Smooth muscle cell (in vitro differentiated cells): Measurements from ENCODE around the gene VTI1A. TPM values are rescaled to one million over a fixed set of nuclear protein-coding genes. Genes with fewer than 3 reads are reported as not detected.
"Not testable (repeated sequence)": the region's sequence is repeated elsewhere in the genome, so short reads cannot be mapped to it uniquely, and the experiment has no call there.

ENCODE experiments used
- DNase-seq: peaks from one replicate; lab custom pipeline; 2025; ENCODE audit not compliant: unreplicated experiment; lab: John Stamatoyannopoulos, UW
- H2AFZ ChIP-seq: fragments of 200-600 bp; sonication (generic); 2 replicates; pipeline ENCODE4 v1.6.0; 2016; ENCODE audit warnings: antibody characterized with exemption, low read depth, mild to moderate bottlenecking
- H3F3A ChIP-seq: fragments of 200-600 bp; sonication (generic); 2 replicates; pipeline ENCODE4 v1.6.0; 2017; ENCODE audit warnings: antibody characterized with exemption, low read depth
- H3K27ac ChIP-seq: fragments of 200-600 bp; sonication (generic); 2 replicates; pipeline ENCODE4 v1.5.1; 2016; ENCODE audit warnings: low read depth, mild to moderate bottlenecking
- H3K27me3 ChIP-seq: fragments of 200-600 bp; sonication (generic); 2 replicates; pipeline ENCODE4 v1.6.1; 2016; ENCODE audit warnings: low read depth, mild to moderate bottlenecking
- H3K36me3 ChIP-seq: fragments of 200-600 bp; sonication (generic); 2 replicates; pipeline ENCODE4 v1.5.1; 2016; ENCODE audit warnings: low read depth
- H3K4me1 ChIP-seq: fragments of 200-600 bp; sonication (generic); 2 replicates; pipeline ENCODE4 v1.5.1; 2016; ENCODE audit warnings: low read depth
- H3K4me2 ChIP-seq: fragments of 200-600 bp; sonication (generic); 2 replicates; pipeline ENCODE4 v1.6.0; 2016; ENCODE audit warnings: mild to moderate bottlenecking
- H3K4me3 ChIP-seq: fragments of 200-600 bp; sonication (generic); 2 replicates; pipeline ENCODE4 v1.5.1; 2016; ENCODE audit warnings: mild to moderate bottlenecking
- H3K79me2 ChIP-seq: fragments of 200-600 bp; sonication (generic); 2 replicates; pipeline ENCODE4 v1.6.0; 2016; ENCODE audit warnings: low read depth, mild to moderate bottlenecking
- H3K9ac ChIP-seq: fragments of 200-600 bp; sonication (generic); 2 replicates; pipeline ENCODE4 v1.6.0; 2016; ENCODE audit warnings: low read depth
- H3K9me3 ChIP-seq: fragments of 200-600 bp; sonication (generic); replicated peaks from 2 replicates; pipeline ENCODE4 v1.5.1; 2016; ENCODE audit warnings: low read depth
- H4K20me1 ChIP-seq: fragments of 200-600 bp; sonication (generic); 2 replicates; pipeline ENCODE4 v1.6.0; 2016; ENCODE audit warnings: low read depth
- WGBS: methylation state at CpG from one replicate; pipeline ENCODE4 v1.1.7; 2016; ENCODE audit warnings: low lambda C conversion rate; 5-methylcytosine and 5-hydroxymethylcytosine counted together
- microRNA-seq: library from miRNA; unstranded; fragments of <30 nt; microRNA quantifications from one replicate; pipeline ENCODE4, GENCODE V29; 2016; ENCODE audit warnings: borderline number of aligned reads
- polyA plus RNA-seq: library from polyadenylated mRNA; unstranded; fragments of >200 nt; fragmentation: Nextera tagmentation; extraction: Ambion mirVana; gene quantifications from 2 replicates; pipeline ENCODE4 v1.2.1, GENCODE V29; 2016
- small RNA-seq: library from RNA; depleted of rRNA; stranded (forward); fragments of <200 nt; gene quantifications from one replicate; pipeline ENCODE3, GENCODE V24; 2014
- total RNA-seq: library from RNA; depleted of rRNA; stranded (reverse); fragments of >200 nt; gene quantifications from 2 replicates; pipeline ENCODE4 v1.2.3, GENCODE V29; 2014
- TF ChIP-seq, protein P1 (sequence below): fragments of 200-600 bp; sonication (generic); IDR thresholded peaks from 2 replicates; pipeline ENCODE4 v1.5.1; 2017; ENCODE audit warnings: borderline replicate concordance, mild to moderate bottlenecking, antibody characterized with exemption; ENCODE audit not compliant: insufficient read depth, poor library complexity, severe bottlenecking

The VTI1A gene
- total and polyA plus RNA-seq, 2 experiments from 2014 or later = 14.0 to 21.8 TPM

DNA sequence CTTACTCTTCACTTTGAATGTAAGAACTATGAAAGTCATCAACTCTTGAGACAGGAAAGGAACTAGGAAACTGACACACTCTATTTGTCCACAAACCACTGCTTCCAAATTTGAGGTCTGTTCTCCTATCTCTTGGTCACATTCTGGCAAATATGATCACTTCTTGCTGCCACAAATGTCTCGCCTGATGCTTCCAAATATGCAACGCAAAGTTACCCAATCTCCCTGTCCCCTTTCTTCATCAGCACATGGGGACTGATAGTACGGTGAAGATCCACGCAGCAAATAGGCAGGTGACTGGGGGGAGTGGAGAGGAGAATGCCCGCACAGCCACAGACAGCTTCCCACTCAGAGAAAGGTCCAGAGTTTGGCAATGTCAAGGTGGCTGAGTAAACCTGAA lies 410.5 kb downstream of the VTI1A start:
- Histone ChIP-seq H3K4me2 (no peak overlapping the region), H2AFZ (no peak overlapping the region), H3F3A (no peaks in the 10 kb centered on the region), H3K27me3 (no peaks in the 10 kb centered on the region), H4K20me1 (no peaks in the 10 kb centered on the region), H3K9ac (no peak overlapping the region), H3K4me1 (peaks cover 4% of the 10 kb centered on the region), H3K36me3 (no peaks in the 10 kb centered on the region), H3K9me3 (no peaks in the 10 kb centered on the region), H3K4me3 (no peak overlapping the region), H3K27ac (no peak overlapping the region), H3K79me2 (no peaks in the 10 kb centered on the region)
- TF ChIP-seq, protein P1, sequence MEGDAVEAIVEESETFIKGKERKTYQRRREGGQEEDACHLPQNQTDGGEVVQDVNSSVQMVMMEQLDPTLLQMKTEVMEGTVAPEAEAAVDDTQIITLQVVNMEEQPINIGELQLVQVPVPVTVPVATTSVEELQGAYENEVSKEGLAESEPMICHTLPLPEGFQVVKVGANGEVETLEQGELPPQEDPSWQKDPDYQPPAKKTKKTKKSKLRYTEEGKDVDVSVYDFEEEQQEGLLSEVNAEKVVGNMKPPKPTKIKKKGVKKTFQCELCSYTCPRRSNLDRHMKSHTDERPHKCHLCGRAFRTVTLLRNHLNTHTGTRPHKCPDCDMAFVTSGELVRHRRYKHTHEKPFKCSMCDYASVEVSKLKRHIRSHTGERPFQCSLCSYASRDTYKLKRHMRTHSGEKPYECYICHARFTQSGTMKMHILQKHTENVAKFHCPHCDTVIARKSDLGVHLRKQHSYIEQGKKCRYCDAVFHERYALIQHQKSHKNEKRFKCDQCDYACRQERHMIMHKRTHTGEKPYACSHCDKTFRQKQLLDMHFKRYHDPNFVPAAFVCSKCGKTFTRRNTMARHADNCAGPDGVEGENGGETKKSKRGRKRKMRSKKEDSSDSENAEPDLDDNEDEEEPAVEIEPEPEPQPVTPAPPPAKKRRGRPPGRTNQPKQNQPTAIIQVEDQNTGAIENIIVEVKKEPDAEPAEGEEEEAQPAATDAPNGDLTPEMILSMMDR = no peak
- DNase-seq = no peak
- 96% methylated on average over 5 of the region's 5 CpGs for WGBS

DNA sequence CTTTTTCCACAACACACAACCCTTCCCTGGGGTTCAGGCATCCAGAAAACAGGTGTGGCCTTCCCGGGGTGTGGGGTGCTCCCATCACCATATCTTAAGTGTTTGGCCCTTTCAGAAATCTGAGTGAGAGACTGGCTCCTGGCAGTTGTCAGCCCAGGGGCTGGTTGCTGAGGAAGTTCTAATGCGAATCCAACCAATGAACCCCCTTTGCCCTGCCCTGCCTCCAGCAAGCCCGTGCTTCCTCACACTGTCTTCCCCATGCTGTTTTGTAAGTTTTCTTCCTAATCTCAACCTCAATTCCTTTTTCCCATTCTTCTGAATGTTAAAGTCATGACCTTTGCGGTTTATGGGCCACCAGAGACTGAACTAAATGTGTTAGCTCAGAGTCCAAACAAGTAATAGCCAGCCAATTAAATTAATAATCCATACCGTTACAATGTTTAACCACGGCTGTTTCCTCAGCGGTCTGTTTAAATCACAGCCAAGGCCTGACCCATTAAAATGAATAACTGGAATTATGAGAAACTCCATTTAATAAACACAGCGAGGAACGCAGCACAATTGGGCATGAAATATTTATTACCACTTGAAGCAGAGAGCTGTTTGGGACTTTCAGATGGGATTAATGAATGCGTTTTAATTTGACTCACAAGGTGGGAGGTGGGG lies 412.1 kb downstream of the VTI1A start:
- WGBS = 81% methylated on average over 10 of the region's 10 CpGs
- no peaks in the 10 kb centered on the region for H4K20me1 ChIP-seq
- no peak overlapping the region for H2AFZ ChIP-seq
- H3K36me3 ChIP-seq = no peaks in the 10 kb centered on the region
- no peak overlapping the region for H3K9ac ChIP-seq
- H3F3A ChIP-seq = no peaks in the 10 kb centered on the region
- no peaks in the 10 kb centered on the region for H3K27me3 ChIP-seq
- no peaks in the 10 kb centered on the region for H3K9me3 ChIP-seq
- H3K4me1 ChIP-seq = peaks cover 4% of the 10 kb centered on the region
- no peak for DNase-seq
- TF ChIP-seq, protein P1 = no peak
- no peak overlapping the region for H3K27ac ChIP-seq
- no peak overlapping the region for H3K4me2 ChIP-seq
- no peaks in the 10 kb centered on the region for H3K79me2 ChIP-seq
- no peak overlapping the region for H3K4me3 ChIP-seq

DNA sequence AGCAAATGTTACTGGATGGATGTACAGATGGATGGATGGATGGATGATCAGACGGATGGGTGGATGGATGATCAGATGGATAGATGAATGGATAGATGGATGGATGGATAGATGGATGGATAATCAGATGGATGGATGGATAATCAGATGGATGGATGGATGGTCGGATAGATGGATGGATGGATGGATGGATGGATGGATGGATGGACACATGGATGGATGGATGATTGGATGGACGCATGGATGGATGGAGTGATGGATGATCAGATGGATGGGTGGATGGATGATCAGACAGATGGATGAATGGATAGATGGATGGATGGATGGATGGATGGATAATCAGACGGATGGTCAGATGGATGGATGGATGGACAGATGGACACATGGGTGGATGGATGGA lies 412.8 kb downstream of the VTI1A start:
- Histone ChIP-seq H2AFZ (no peak overlapping the region), H3K4me3 (no peak overlapping the region), H3K27me3 (no peaks in the 10 kb centered on the region), H4K20me1 (no peaks in the 10 kb centered on the region), H3K9ac (no peak overlapping the region), H3K9me3 (no peaks in the 10 kb centered on the region), H3K36me3 (no peaks in the 10 kb centered on the region), H3K4me2 (no peak overlapping the region), H3F3A (no peaks in the 10 kb centered on the region), H3K4me1 (peaks cover 4% of the 10 kb centered on the region), H3K27ac (no peak overlapping the region), H3K79me2 (no peaks in the 10 kb centered on the region)
- 94% methylated on average over 4 of the region's 4 CpGs for WGBS
- no peak for DNase-seq
- TF ChIP-seq, protein P1 = no peak

DNA sequence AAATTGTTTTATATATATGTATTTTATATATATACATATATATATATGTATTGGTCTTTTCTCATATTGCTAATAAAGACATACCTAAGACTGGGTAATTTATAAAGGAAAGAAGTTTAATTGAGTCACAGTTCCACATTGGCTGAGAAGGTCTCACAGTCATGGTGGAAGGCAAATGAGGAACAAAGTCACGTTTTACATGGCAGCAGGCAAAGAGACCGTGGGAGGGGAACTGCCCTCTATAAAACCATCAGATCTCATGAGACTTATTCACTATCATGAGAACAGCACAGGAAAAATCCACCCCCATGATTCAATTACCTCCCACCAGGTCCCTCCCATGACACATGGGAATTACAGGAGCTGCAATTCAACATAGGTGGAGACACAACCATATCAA lies 416.4 kb downstream of the VTI1A start:
- H3K9me3 ChIP-seq, H3K79me2 ChIP-seq, H4K20me1 ChIP-seq, H3F3A ChIP-seq, DNase-seq, H3K4me2 ChIP-seq, H3K36me3 ChIP-seq, H3K4me3 ChIP-seq, H3K27ac ChIP-seq, H2AFZ ChIP-seq, H3K4me1 ChIP-seq, H3K27me3 ChIP-seq, H3K9ac ChIP-seq: not testable (repeated sequence)
- 98% methylated on average over 2 of the region's 2 CpGs for WGBS

Small RNA genes lying within 50 kb of the gene (microRNA-seq; reads per million reads assigned to microRNA genes)
- not detected for gene MIR4295

Small RNA genes lying within 50 kb of the gene (small RNA-seq; reads per million reads assigned to genes)
- gene AC022018.1 = not detected
- not detected for gene MIR4295

Other genes starting within 250 kb of the VTI1A start
- not detected in 2 replicates for gene TECTB, start 163.8 kb upstream of the VTI1A start, total RNA-seq
- not detected in 2 replicates for gene TECTB, start 163.8 kb upstream of the VTI1A start, polyA plus RNA-seq
- not detected in 2 replicates for gene ACSL5, start 73.1 kb upstream of the VTI1A start, total RNA-seq
- 0.61 TPM in 1 of 2 replicates, not detected in the other for gene ACSL5, start 73.1 kb upstream of the VTI1A start, polyA plus RNA-seq
- gene ZDHHC6, start 301 bp upstream of the VTI1A start, total RNA-seq = 19.2 and 19.4 TPM in 2 replicates
- gene ZDHHC6, start 301 bp upstream of the VTI1A start, polyA plus RNA-seq = 19.7 and 24.5 TPM in 2 replicates